Mesenchymal stem cell (in vitro differentiated cells and primary cell): Measurements from ENCODE around the gene EXOC6B.

Experiments
- DNase-seq: peaks from one replicate; pipeline ENCODE4 v3.0.0-alpha.2; 2013
- H2AFZ ChIP-seq: one replicate; pipeline ENCODE4 v1.6.1; 2013; ENCODE audit warnings: low read depth, mild to moderate bottlenecking, control low read depth, inconsistent platforms, low read length, moderate library complexity
- H2AK5ac ChIP-seq: 2 replicates; pipeline ENCODE4 v1.6.1; 2013; ENCODE audit warnings: low read length, moderate library complexity, mild to moderate bottlenecking, inconsistent platforms; ENCODE audit not compliant: severe bottlenecking
- H2BK120ac ChIP-seq: one replicate; pipeline ENCODE4 v1.6.1; 2013; ENCODE audit warnings: low read depth, mild to moderate bottlenecking, inconsistent platforms, low read length, moderate library complexity
- H2BK12ac ChIP-seq, 2 experiments: one replicate each; pipeline ENCODE4 v1.6.1; 2013; ENCODE audit warnings: inconsistent platforms in 2 of 2, low read length in 2 of 2, mild to moderate bottlenecking in 2 of 2, moderate library complexity in 2 of 2, control low read depth in 1 of 2
- H2BK15ac ChIP-seq: one replicate; pipeline ENCODE4 v1.6.1; 2013; ENCODE audit warnings: mild to moderate bottlenecking, low read depth, inconsistent platforms; ENCODE audit not compliant: poor library complexity, severe bottlenecking
- H2BK5ac ChIP-seq: 2 replicates; pipeline ENCODE4 v1.6.1; 2013; ENCODE audit warnings: low read depth, mild to moderate bottlenecking, low read length, control low read depth, inconsistent platforms; ENCODE audit not compliant: poor library complexity, severe bottlenecking
- H3K14ac ChIP-seq, 2 experiments: one replicate each; pipeline ENCODE4 v1.6.1; 2013; ENCODE audit warnings: inconsistent platforms in 2 of 2, low read length in 2 of 2, control low read depth in 1 of 2, mild to moderate bottlenecking in 1 of 2, moderate library complexity in 1 of 2
- H3K18ac ChIP-seq, 2 experiments: one replicate each; pipeline ENCODE4 v1.6.1; 2013; ENCODE audit warnings: inconsistent platforms in 2 of 2, low read length in 2 of 2, control low read depth in 1 of 2, low read depth in 1 of 2, mild to moderate bottlenecking in 1 of 2
- H3K23ac ChIP-seq, 2 experiments: one replicate each; pipeline ENCODE4 v1.6.1; 2013; ENCODE audit warnings: inconsistent platforms in 2 of 2, low read length in 2 of 2, mild to moderate bottlenecking in 2 of 2, moderate library complexity in 2 of 2, control low read depth in 1 of 2
- H3K27ac ChIP-seq: 2 replicates; pipeline ENCODE4 v1.5.1; 2013; ENCODE audit warnings: mild to moderate bottlenecking, moderate library complexity, low read length, control low read depth, inconsistent platforms; ENCODE audit not compliant: poor library complexity, severe bottlenecking
- H3K27me3 ChIP-seq, 2 experiments: 2 replicates each; pipeline versions ENCODE4 v1.6.1 to v1.7.0; 2013; ENCODE audit warnings: low read length in 2 of 2, mild to moderate bottlenecking in 2 of 2, moderate library complexity in 2 of 2, control low read depth in 1 of 2, inconsistent platforms in 1 of 2; ENCODE audit not compliant: control insufficient read depth in 1 of 2, insufficient read depth in 1 of 2
- H3K36me3 ChIP-seq, 2 experiments: 2 replicates each; pipeline versions ENCODE4 v1.6.1 to v1.7.0; 2013; ENCODE audit warnings: low read length in 2 of 2, control low read depth in 1 of 2, inconsistent platforms in 1 of 2, low read depth in 1 of 2, mild to moderate bottlenecking in 1 of 2; ENCODE audit not compliant: insufficient read depth in 2 of 2, control insufficient read depth in 1 of 2
- H3K4ac ChIP-seq, 2 experiments: one replicate each; pipeline ENCODE4 v1.6.1; 2013; ENCODE audit warnings: inconsistent platforms in 2 of 2, low read length in 2 of 2, mild to moderate bottlenecking in 2 of 2, moderate library complexity in 2 of 2, control low read depth in 1 of 2, low read depth in 1 of 2
- H3K4me1 ChIP-seq: 2 replicates; pipeline ENCODE4 v1.6.1; 2013; ENCODE audit warnings: low read depth, low read length, control low read depth; ENCODE audit not compliant: control insufficient read depth, insufficient read depth
- H3K4me2 ChIP-seq: 2 replicates; pipeline ENCODE4 v1.6.1; 2013; ENCODE audit warnings: low read length, mild to moderate bottlenecking, inconsistent platforms; ENCODE audit not compliant: poor library complexity, severe bottlenecking
- H3K4me3 ChIP-seq, 2 experiments: 2 replicates each; pipeline versions ENCODE4 v1.5.1 to v1.7.0; 2013; ENCODE audit warnings: low read length in 2 of 2, mild to moderate bottlenecking in 2 of 2, control low read depth in 1 of 2, low read depth in 1 of 2; ENCODE audit not compliant: insufficient read depth in 1 of 2
- H3K79me1 ChIP-seq: replicated peaks from 2 replicates; pipeline ENCODE4 v1.6.1; 2013; ENCODE audit warnings: mild to moderate bottlenecking, control low read depth, low read length, inconsistent platforms; ENCODE audit not compliant: poor library complexity, severe bottlenecking
- H3K9ac ChIP-seq: 2 replicates; pipeline ENCODE4 v1.7.0; 2013; ENCODE audit warnings: mild to moderate bottlenecking, low read length, moderate library complexity
- H3K9me3 ChIP-seq: 2 replicates; pipeline ENCODE4 v1.7.0; 2013; ENCODE audit warnings: mild to moderate bottlenecking, low read length; ENCODE audit not compliant: control insufficient read depth
- H4K8ac ChIP-seq: one replicate; pipeline ENCODE4 v1.6.1; 2013; ENCODE audit warnings: inconsistent platforms, mild to moderate bottlenecking, low read length, moderate library complexity
- H4K91ac ChIP-seq: one replicate; pipeline ENCODE4 v1.6.1; 2013; ENCODE audit warnings: mild to moderate bottlenecking, low read length, inconsistent platforms
- WGBS: methylation state at CpG from one replicate; pipeline ENCODE4 v1.1.7; 2013; ENCODE audit warnings: mixed read lengths; 5-methylcytosine and 5-hydroxymethylcytosine counted together

EXOC6B gene

DNA sequence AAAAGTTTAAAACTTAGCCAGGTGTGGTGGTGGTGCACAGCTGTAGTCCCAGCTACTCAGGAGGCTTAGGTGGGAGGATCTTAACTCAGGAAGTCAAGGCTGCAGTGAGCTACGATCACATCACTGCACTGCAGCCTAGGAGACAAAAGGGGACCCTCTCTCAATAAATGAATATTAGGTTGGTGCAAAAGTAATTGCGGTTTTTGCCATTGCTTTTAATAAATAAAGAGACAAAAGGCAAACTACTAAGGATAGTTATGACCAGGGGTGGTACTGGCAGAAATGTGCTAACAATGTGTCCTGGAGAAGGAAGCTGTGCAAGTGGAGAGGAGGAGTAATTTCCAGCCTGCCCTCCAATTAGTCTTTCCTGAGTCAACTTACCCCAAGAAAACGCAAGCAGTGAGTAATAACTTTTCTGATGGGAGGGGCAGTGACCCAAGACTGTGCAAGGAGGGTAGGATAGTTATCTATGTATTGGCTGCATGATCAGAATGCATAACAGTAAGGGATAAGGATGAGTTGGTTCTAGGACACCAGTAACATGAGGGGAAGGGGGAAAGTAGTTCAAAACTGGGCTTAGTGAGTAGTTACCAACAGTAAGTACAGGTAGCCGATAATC lies 1.5 kb downstream of the EXOC6B start:
- Histone ChIP-seq H3K27me3 (no peaks in the 10 kb centered on the region), H3K4me1 (peaks cover 2% of the 10 kb centered on the region), H3K4me2 (peak overlapping the region; percentile 57), H3K23ac (peak overlapping the region in 1 of 2 experiments; percentile 40), H3K14ac (no peak overlapping the region), H2AFZ (no peak overlapping the region), H3K18ac (no peak overlapping the region), H2BK5ac (no peak overlapping the region), H4K91ac (no peak overlapping the region), H3K36me3 (peaks cover 0 to 7% of the 10 kb centered on the region in 2 experiments), H4K8ac (no peak overlapping the region), H3K4ac (no peak overlapping the region), H2BK15ac (no peak overlapping the region), H2BK12ac (no peak overlapping the region), H3K4me3 (peak overlapping the region in 1 of 2 experiments; percentile 93), H3K79me1 (peaks cover 14% of the 10 kb centered on the region), H3K27ac (no peak overlapping the region), H2BK120ac (no peak overlapping the region), H3K9ac (peak overlapping the region; percentile 94), H2AK5ac (no peak overlapping the region), H3K9me3 (no peaks in the 10 kb centered on the region)
- WGBS = 67% methylated on average over 4 of the region's 4 CpGs
- DNase-seq = peak; percentile 77

DNA sequence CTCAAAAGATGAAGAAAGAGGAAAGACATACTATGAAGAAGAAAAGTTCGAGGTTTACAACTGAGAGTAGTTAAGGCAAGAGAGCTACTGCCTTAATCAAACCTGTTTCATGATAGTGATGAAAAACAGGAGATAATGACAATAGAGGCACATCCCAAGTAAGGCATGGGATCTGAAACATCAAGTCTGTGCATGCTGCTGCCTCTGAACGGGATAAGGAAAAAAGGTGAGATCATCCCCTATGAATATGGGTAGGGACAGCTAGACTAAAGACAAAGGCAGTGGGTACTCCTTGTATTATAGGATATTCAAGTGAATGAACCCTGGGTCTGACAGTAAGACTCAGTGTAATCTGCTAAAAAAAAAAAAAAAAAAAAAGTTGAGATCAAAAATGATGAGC lies 3.0 kb downstream of the EXOC6B start:
- Histone ChIP-seq H3K4me2 (no peak overlapping the region), H2AK5ac (no peak overlapping the region), H2BK5ac (no peak overlapping the region), H2BK15ac (no peak overlapping the region), H3K27ac (no peak overlapping the region), H2BK120ac (no peak overlapping the region), H4K8ac (no peak overlapping the region), H3K14ac (no peak overlapping the region), H2AFZ (no peak overlapping the region), H3K4me3 (no peak overlapping the region), H3K4ac (no peak overlapping the region), H3K9ac (no peak overlapping the region), H3K36me3 (peaks cover 0 to 7% of the 10 kb centered on the region in 2 experiments), H3K79me1 (peaks cover 23% of the 10 kb centered on the region), H3K4me1 (peaks cover 2% of the 10 kb centered on the region), H3K9me3 (no peaks in the 10 kb centered on the region), H3K18ac (no peak overlapping the region), H4K91ac (no peak overlapping the region), H3K23ac (no peak overlapping the region), H3K27me3 (no peaks in the 10 kb centered on the region), H2BK12ac (no peak overlapping the region)
- no peak for DNase-seq
- WGBS = 94% methylated on average over 2 of the region's 2 CpGs

DNA sequence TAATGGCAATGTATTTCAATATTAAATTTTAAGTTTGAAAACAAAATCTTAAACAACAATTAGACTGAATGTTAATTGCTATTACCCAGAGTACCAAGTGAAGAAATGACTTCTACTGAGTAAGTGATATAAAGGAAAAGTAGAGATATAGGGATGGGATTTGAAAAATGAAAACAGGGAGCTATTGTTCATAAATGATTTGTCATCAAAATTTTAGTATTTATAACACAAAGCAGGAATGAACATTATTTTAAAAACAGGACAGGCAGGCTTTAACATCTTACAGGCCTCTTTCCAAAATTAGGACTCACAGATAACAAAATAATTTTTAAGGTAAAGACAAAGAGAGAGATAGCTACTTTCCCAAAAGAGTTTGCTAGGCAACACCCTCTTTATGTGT lies 3.9 kb downstream of the EXOC6B start:
- Histone ChIP-seq H3K9ac (no peak overlapping the region), H3K9me3 (no peaks in the 10 kb centered on the region), H2AFZ (no peak overlapping the region), H2BK12ac (no peak overlapping the region), H3K4me2 (no peak overlapping the region), H3K27ac (no peak overlapping the region), H3K79me1 (peaks cover 26% of the 10 kb centered on the region), H3K18ac (no peak overlapping the region), H3K4me1 (peaks cover 2% of the 10 kb centered on the region), H3K23ac (no peak overlapping the region), H3K4ac (no peak overlapping the region), H2BK15ac (no peak overlapping the region), H4K8ac (no peak overlapping the region), H2BK120ac (no peak overlapping the region), H3K27me3 (no peaks in the 10 kb centered on the region), H3K14ac (no peak overlapping the region), H3K4me3 (no peak overlapping the region), H3K36me3 (peaks cover 0 to 7% of the 10 kb centered on the region in 2 experiments), H2AK5ac (no peak overlapping the region), H2BK5ac (no peak overlapping the region), H4K91ac (no peak overlapping the region)
- DNase-seq = no peak

- no peak overlapping the region for H2AK5ac ChIP-seq
- peaks cover 26% of the 10 kb centered on the region for H3K79me1 ChIP-seq
- peaks cover 0 to 7% of the 10 kb centered on the region in 2 experiments for H3K36me3 ChIP-seq
- H3K9me3 ChIP-seq = no peaks in the 10 kb centered on the region
- H3K27ac ChIP-seq = no peak overlapping the region
- H3K4ac ChIP-seq = no peak overlapping the region
- H4K91ac ChIP-seq = no peak overlapping the region
- no peak overlapping the region for H3K9ac ChIP-seq
- no peak overlapping the region for H3K4me3 ChIP-seq
- H2BK5ac ChIP-seq = no peak overlapping the region
- H3K4me2 ChIP-seq = no peak overlapping the region
- H2BK12ac ChIP-seq = no peak overlapping the region
- H4K8ac ChIP-seq = no peak overlapping the region
- no peak overlapping the region for H2BK120ac ChIP-seq
- H3K18ac ChIP-seq = no peak overlapping the region
- H3K14ac ChIP-seq = no peak overlapping the region
- WGBS = 94% methylated on average over 3 of the region's 3 CpGs
- H3K4me1 ChIP-seq = peaks cover 2% of the 10 kb centered on the region
- no peak overlapping the region for H3K23ac ChIP-seq
- no peak overlapping the region for H2BK15ac ChIP-seq
- H2AFZ ChIP-seq = no peak overlapping the region
- DNase-seq = no peak
- no peaks in the 10 kb centered on the region for H3K27me3 ChIP-seq
Measured at GRCh38 chr2:72821118-72821517, 4.7 kb downstream of the EXOC6B start.
